Adrenal gland (tissue), 12 donors: ENCODE results near the gene TPM1. TPM values are rescaled to one million over a fixed set of nuclear protein-coding genes. Genes with fewer than 3 reads are reported as not detected.

Experiments used
- DNase-seq, 7 donors: peaks; one replicate each; pipeline ENCODE4 v3.0.0-alpha.2; 2019 to 2020
- H3K27ac ChIP-seq, 5 donors: fragments of 200-600 bp; sonication (generic) in 4 of 5; 1 replicate in 3 of 5; 2 replicates in 2 of 5; pipeline versions ENCODE4 v1.5.1 to v1.8.0; 2016 to 2020; ENCODE audit warnings: mild to moderate bottlenecking in 1 of 5
- H3K27me3 ChIP-seq: fragments of 200-600 bp; 2 replicates; pipeline ENCODE4 v1.8.0; 2021
- H3K36me3 ChIP-seq, 2 donors: fragments of 200-600 bp; replicated peaks in 1 of 2; 1 replicate in 1 of 2; 2 replicates in 1 of 2; pipeline versions ENCODE4 v1.5.1 to v1.8.0; 2018 to 2022
- H3K4me1 ChIP-seq, 2 donors: fragments of 200-600 bp; replicated peaks in 1 of 2; 1 replicate in 1 of 2; 2 replicates in 1 of 2; pipeline versions ENCODE4 v1.5.1 to v1.8.0; 2018 to 2021
- H3K4me3 ChIP-seq, 4 donors: fragments of 200-600 bp; sonication (generic) in 3 of 4; one replicate each; pipeline ENCODE4 v1.5.1; 2016 to 2018
- H3K9me3 ChIP-seq, 3 donors: fragments of 200-600 bp; sonication (generic) in 1 of 3; replicated peaks in 1 of 3; 1 replicate in 2 of 3; 2 replicates in 1 of 3; pipeline versions ENCODE4 v1.5.1 to v1.8.0; 2016 to 2021
- POLR2A ChIP-seq, 2 donors: fragments of 450-650 bp; IDR thresholded peaks; one replicate each; pipeline ENCODE4 v1.6.1; 2017; ENCODE audit warnings: antibody characterized with exemption in 2 of 2, mild to moderate bottlenecking in 2 of 2, moderate library complexity in 1 of 2
- WGBS, 4 donors: extraction: QIAGEN DNeasy Blood & Tissue Kit in 2 of 4; methylation state at CpG; one replicate each; pipeline versions ENCODE4 v1.1.5 to v1.1.7; 2013 to 2017; 5-methylcytosine and 5-hydroxymethylcytosine counted together
- intact Hi-C, 2 donors: fragments of 100-400 bp; cut with DNase I; formaldehyde crosslinking; loops; one replicate each; pipeline versions ENCODE4 v1.14.1 to v1.15.0; 2022 to 2023
- polyA plus RNA-seq, 3 donors: library from polyadenylated mRNA; stranded (reverse); fragments of 200-250 nt in 2 of 3; fragments of 350-450 nt in 1 of 3; fragmentation: Illumina TruSeq in 1 of 3; extraction: RNeasy Lipid Tissue Mini Kit (QIAGEN cat#74804) in 1 of 3; gene quantifications; one replicate each; pipeline ENCODE4 v1.2.3, GENCODE V29; 2013 to 2014
- total RNA-seq, 9 donors: library from RNA; depleted of rRNA in 4 of 9; stranded (reverse); fragments of >200 nt in 4 of 9; fragments of 120-200 nt in 1 of 9; fragmentation: NEBNext Ultra II Directional in 1 of 9; extraction: Animal tissue kit (Norgen Biotek cat#: 25700) in 1 of 9; gene quantifications; one replicate each; pipeline versions ENCODE4 v1.1.0 to v1.2.4, GENCODE V29; 2013 to 2023
- TF ChIP-seq, protein P1 (sequence below), 6 experiments: fragments of 450-650 bp in 4 of 6; fragments of 200-600 bp in 2 of 6; sonication (generic) in 1 of 6; IDR thresholded peaks; 1 replicate in 5 of 6; 2 replicates in 1 of 6; pipeline versions ENCODE4 v1.5.1 to v1.8.0; 2016 to 2021; ENCODE audit warnings: antibody characterized with exemption in 6 of 6, mild to moderate bottlenecking in 2 of 6, moderate library complexity in 1 of 6
- donor health status: healthy with polysubstance abuse.
- donor health status: Bipolar disorder and iron deficiency.
- donor health status: DM: yes; HTN: yes; CAD: no.
- donor health status: DM: no; HTN: no; CAD: no.
- donor health status: DM: no; HTN: no; CAD: no.
- donor health status: DM: yes; HTN: yes; CAD: no.

The TPM1 gene
- total and polyA plus RNA-seq, 12 donors, result 81.8 to 246 (median 167) TPM

DNA sequence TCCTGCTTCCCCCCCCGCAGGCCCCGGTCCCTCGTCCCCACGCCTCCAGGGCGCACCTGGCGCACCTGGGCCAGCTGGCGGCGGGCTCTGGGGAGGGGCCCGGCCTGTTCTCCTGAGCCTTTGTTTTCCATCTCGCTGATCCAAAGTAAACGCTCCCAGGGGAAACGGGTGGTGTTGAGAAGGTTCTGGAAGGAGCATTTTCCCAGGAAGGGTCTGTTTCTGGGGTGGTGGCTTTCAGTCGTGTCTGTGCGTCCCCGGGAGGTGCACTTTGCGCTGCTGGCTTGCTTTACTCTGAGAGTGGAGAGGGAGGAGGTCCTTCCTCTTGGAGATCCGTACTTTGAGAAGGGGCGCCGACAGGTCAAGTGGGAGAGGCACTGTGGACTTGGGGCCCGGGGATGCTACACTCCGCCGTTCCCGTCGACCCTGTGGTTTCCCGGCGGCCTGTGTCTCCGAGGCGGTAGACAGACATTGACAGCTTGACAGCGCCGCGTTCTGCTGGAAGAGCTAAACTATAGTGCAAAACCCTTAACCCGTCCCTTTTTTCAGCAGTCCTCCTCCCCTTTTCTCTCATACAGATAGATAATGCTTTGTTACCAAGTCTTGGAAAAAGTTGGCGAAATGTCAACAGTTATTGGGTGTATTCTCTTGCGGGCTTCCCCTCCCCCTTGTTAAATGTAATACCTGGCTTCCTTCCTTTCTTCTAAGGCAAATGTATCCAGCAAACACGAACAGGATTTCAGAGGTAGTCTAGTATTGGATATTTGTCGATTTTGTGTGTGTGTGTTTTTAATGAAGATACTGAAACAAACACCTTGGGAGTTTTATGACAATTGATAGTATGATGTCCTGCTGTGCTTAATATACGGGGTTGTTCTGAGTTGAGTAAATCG lies 6.5 kb downstream of the TPM1 start:
- Histone ChIP-seq H3K4me1 (peaks cover 42 to 57% of the 10 kb centered on the region in 2 donors), H3K27ac (peak overlapping the region in 4 of 5 donors; percentile 75 to 94 (median 88)), H3K27me3 (no peaks in the 10 kb centered on the region), H3K9me3 (no peaks in the 10 kb centered on the region), H3K4me3 (peak overlapping the region; percentile 56 to 92 (median 88)), H3K36me3 (no peaks in the 10 kb centered on the region)
- TF ChIP-seq POLR2A (IDR thresholded peaks at IDR 0.05), result no peak
- TF ChIP-seq, protein P1, sequence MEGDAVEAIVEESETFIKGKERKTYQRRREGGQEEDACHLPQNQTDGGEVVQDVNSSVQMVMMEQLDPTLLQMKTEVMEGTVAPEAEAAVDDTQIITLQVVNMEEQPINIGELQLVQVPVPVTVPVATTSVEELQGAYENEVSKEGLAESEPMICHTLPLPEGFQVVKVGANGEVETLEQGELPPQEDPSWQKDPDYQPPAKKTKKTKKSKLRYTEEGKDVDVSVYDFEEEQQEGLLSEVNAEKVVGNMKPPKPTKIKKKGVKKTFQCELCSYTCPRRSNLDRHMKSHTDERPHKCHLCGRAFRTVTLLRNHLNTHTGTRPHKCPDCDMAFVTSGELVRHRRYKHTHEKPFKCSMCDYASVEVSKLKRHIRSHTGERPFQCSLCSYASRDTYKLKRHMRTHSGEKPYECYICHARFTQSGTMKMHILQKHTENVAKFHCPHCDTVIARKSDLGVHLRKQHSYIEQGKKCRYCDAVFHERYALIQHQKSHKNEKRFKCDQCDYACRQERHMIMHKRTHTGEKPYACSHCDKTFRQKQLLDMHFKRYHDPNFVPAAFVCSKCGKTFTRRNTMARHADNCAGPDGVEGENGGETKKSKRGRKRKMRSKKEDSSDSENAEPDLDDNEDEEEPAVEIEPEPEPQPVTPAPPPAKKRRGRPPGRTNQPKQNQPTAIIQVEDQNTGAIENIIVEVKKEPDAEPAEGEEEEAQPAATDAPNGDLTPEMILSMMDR (IDR thresholded peaks at IDR 0.05), result no peak
- DNase-seq, result peak in 5 of 7 donors; percentile 30 to 75 (median 47)
- intact Hi-C loops, result loop anchor here (5.0 to 10.0 kb wide), 4 partner anchors 33 to 267 kb away; no protein-coding TSS in a partner anchor
- WGBS, 4 donors, result 2 to 7% (median 4%) methylated on average over 20 to 38 of the region's 38 CpGs

DNA sequence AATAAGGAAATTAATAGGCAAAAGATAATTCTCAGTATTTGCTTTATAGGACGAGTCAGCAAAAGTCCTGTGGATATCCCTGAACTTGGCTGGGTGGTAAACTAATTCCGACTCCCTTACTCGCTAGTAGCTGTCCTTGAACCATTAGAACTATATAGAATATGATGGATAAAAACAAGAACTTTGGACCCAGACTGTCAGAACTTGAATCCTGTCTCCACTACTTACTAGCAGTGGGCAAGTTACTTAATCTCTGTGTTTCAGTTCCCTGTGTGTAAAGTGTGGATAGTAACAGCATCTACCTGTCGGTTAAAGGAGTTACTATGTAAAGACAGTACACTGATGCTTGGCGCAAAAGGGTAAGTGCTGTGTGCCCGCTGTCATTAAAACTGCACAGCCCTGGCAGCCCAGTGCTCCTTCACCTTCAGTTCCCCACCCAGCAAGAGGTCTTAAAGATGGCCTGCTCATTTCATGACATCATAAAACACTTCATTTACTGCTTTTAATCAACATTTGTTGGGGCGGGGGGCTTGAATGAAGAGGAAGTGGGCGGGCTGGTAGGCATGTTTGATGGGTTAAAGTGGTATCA lies 7.3 kb downstream of the TPM1 start:
- H3K4me1 ChIP-seq, result peaks cover 47 to 64% of the 10 kb centered on the region in 2 donors
- DNase-seq, result no peak
- H3K4me3 ChIP-seq, result peak overlapping the region in 2 of 4 donors; percentile 89 to 92
- no peaks in the 10 kb centered on the region for H3K27me3 ChIP-seq
- no peaks in the 10 kb centered on the region for H3K9me3 ChIP-seq
- TF ChIP-seq, protein P1 (IDR thresholded peaks at IDR 0.05), result no peak
- TF ChIP-seq POLR2A (IDR thresholded peaks at IDR 0.05), result no peak
- no peaks in the 10 kb centered on the region for H3K36me3 ChIP-seq
- 58 to 65% (median 64%) methylated on average over 8 of the region's 8 CpGs for WGBS, 4 donors
- H3K27ac ChIP-seq, result peak overlapping the region in 4 of 5 donors; percentile 75 to 94 (median 88)
- intact Hi-C loops, result loop anchor here (5.0 to 10.0 kb wide), 4 partner anchors 32 to 268 kb away; no protein-coding TSS in a partner anchor

DNA sequence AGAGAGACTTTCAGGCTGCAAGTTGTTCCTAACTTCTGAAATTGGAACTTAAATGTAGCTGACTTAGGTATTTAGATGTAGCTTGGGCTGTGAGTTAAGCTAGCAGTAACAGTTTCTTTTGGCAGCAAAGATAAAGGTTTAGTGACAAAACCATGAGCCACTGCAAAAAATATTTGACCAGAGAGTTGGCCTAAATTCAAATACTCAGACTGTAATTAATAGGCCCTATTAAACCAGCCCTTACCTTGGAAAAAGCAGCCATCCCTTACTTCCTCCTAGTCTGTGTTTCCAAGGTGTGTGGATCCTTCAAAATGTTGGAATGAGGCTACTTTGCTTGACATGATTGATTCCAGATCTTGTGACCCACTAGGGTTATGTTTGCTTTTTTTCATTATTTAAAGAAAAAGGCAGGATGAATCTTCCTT lies 8.2 kb downstream of the TPM1 start:
- H3K9me3 ChIP-seq, result no peaks in the 10 kb centered on the region
- intact Hi-C loops, result no loop called here

More for the DNA sequence above, 8.2 kb downstream of the TPM1 start:
- peaks cover 55 to 73% of the 10 kb centered on the region in 2 donors for H3K4me1 ChIP-seq
- no peak for DNase-seq
- H3K36me3 ChIP-seq, result no peaks in the 10 kb centered on the region
- no peaks in the 10 kb centered on the region for H3K27me3 ChIP-seq
- H3K4me3 ChIP-seq, result peak overlapping the region in 1 of 4 donors; percentile 92
- peak overlapping the region in 4 of 5 donors; percentile 46 to 94 (median 74) for H3K27ac ChIP-seq
- TF ChIP-seq POLR2A (IDR thresholded peaks at IDR 0.05), result no peak
- TF ChIP-seq, protein P1 (IDR thresholded peaks at IDR 0.05), result no peak
